ENCODE data around the gene RBM18.

The RBM18 gene

GRCh38 chr9:122264360-122265148 lies at the start of gene RBM18, which contains the start of gene MRRF:
RBM18 (minus strand) TSS chr9:122264840; CDS start chr9:122261492, 3,348 bp downstream.
MRRF (plus strand) TSS chr9:122264882; CDS start chr9:122270892, 6,010 bp downstream.
- DNase-seq (ENCODE audit: low read depth in 2 of 3, low spot score in 2 of 3), result peak; percentile 88 to 89 (median 88)

GRCh38 chr9:122314165-122314564 lies 49.5 kb upstream of the RBM18 start:
- no peak for DNase-seq (ENCODE audit: low read depth in 2 of 3, low spot score in 2 of 3)

GRCh38 chr9:122309861-122310260 lies 45.2 kb upstream of the RBM18 start:
- no peak for DNase-seq (ENCODE audit: low read depth in 2 of 3, low spot score in 2 of 3)

GRCh38 chr9:122307925-122308324 lies 43.3 kb upstream of the RBM18 start:
- DNase-seq (ENCODE audit: low read depth in 2 of 3, low spot score in 2 of 3), result no peak

GRCh38 chr9:122307061-122307460 lies 42.4 kb upstream of the RBM18 start:
- no peak for DNase-seq (ENCODE audit: low read depth in 2 of 3, low spot score in 2 of 3)

GRCh38 chr9:122302237-122303093 lies 37.8 kb upstream of the RBM18 start:
- no peak for DNase-seq (ENCODE audit: low read depth in 2 of 3, low spot score in 2 of 3)

GRCh38 chr9:122297512-122297911 lies 32.9 kb upstream of the RBM18 start:
- DNase-seq (ENCODE audit: low read depth in 2 of 3, low spot score in 2 of 3), result no peak

- DNase-seq (ENCODE audit: low read depth in 2 of 3, low spot score in 2 of 3), result no peak
Measured at GRCh38 chr9:122294531-122294930, 29.9 kb upstream of the RBM18 start.

- DNase-seq (ENCODE audit: low read depth in 2 of 3, low spot score in 2 of 3), result no peak
Measured at GRCh38 chr9:122291458-122291857, 26.8 kb upstream of the RBM18 start.

- DNase-seq (ENCODE audit: low read depth in 2 of 3, low spot score in 2 of 3), result no peak
Measured at GRCh38 chr9:122287214-122287720, 22.6 kb upstream of the RBM18 start.

- no peak for DNase-seq (ENCODE audit: low read depth in 2 of 3, low spot score in 2 of 3)
Measured at GRCh38 chr9:122286764-122287163, 22.1 kb upstream of the RBM18 start.

- no peak for DNase-seq (ENCODE audit: low read depth in 2 of 3, low spot score in 2 of 3)
Measured at GRCh38 chr9:122281368-122281767, 16.7 kb upstream of the RBM18 start.

GRCh38 chr9:122277285-122277897 lies 12.8 kb upstream of the RBM18 start:
- DNase-seq (ENCODE audit: low read depth in 2 of 3, low spot score in 2 of 3), result no peak

GRCh38 chr9:122276096-122276495 lies 11.5 kb upstream of the RBM18 start:
- DNase-seq (ENCODE audit: low read depth in 2 of 3, low spot score in 2 of 3), result no peak

- no peak for DNase-seq (ENCODE audit: low read depth in 2 of 3, low spot score in 2 of 3)
Measured at GRCh38 chr9:122274055-122274454, 9.4 kb upstream of the RBM18 start.

- no peak for DNase-seq (ENCODE audit: low read depth in 2 of 3, low spot score in 2 of 3)
Measured at GRCh38 chr9:122268041-122268814, 3.6 kb upstream of the RBM18 start.

GRCh38 chr9:122265149-122265915 lies 692 bp upstream of the RBM18 start:
- DNase-seq (ENCODE audit: low read depth in 2 of 3, low spot score in 2 of 3), result no peak

GRCh38 chr9:122263699-122264349 lies 816 bp downstream of the RBM18 start:
- DNase-seq (ENCODE audit: low read depth in 2 of 3, low spot score in 2 of 3), result no peak

- DNase-seq (ENCODE audit: low read depth in 2 of 3, low spot score in 2 of 3), result no peak
Measured at GRCh38 chr9:122262073-122262472, 2.6 kb downstream of the RBM18 start.

Data from activated CD8-positive, alpha-beta memory T cell treated with anti-CD3 and anti-CD28 coated beads for 48 hours (primary cell).